Spleen (tissue), 11 donors: ENCODE measurements around the gene ITGA1. TPM values are rescaled to one million over a fixed set of nuclear protein-coding genes. Genes with fewer than 3 reads are reported as not detected.
"Not testable (repeated sequence)": the region's sequence is repeated elsewhere in the genome, so short reads cannot be mapped to it uniquely, and the experiment has no call there.

ENCODE experiments used
- DNase-seq: peaks from one replicate; pipeline ENCODE4 v3.0.0-alpha.2; 2020
- H3K27ac ChIP-seq, 8 donors: fragments of 200-600 bp; sonication (generic) in 7 of 8; 1 replicate in 4 of 8; 2 replicates in 4 of 8; pipeline versions ENCODE4 v1.5.0 to v1.8.0; 2016 to 2021; ENCODE audit warnings: inconsistent platforms in 4 of 8, mild to moderate bottlenecking in 4 of 8, moderate library complexity in 1 of 8
- H3K27me3 ChIP-seq, 7 donors: fragments of 200-600 bp; sonication (generic) in 6 of 7; replicated peaks in 1 of 7; 1 replicate in 4 of 7; 2 replicates in 3 of 7; pipeline versions ENCODE4 v1.5.0 to v1.8.0; 2016 to 2021; ENCODE audit warnings: inconsistent platforms in 3 of 7, mild to moderate bottlenecking in 1 of 7
- H3K36me3 ChIP-seq, 6 donors: fragments of 200-600 bp; sonication (generic) in 5 of 6; 1 replicate in 4 of 6; 2 replicates in 2 of 6; pipeline versions ENCODE4 v1.5.0 to v1.8.0; 2016 to 2021; ENCODE audit warnings: inconsistent platforms in 2 of 6
- H3K4me1 ChIP-seq, 6 donors: fragments of 200-600 bp; sonication (generic) in 5 of 6; 1 replicate in 3 of 6; 2 replicates in 3 of 6; pipeline versions ENCODE4 v1.5.0 to v1.8.0; 2016 to 2021; ENCODE audit warnings: inconsistent platforms in 3 of 6
- H3K4me3 ChIP-seq, 8 donors: fragments of 200-600 bp; sonication (generic) in 7 of 8; 1 replicate in 4 of 8; 2 replicates in 4 of 8; pipeline versions ENCODE4 v1.5.0 to v1.8.0; 2016 to 2021; ENCODE audit warnings: inconsistent platforms in 4 of 8, mild to moderate bottlenecking in 4 of 8, moderate library complexity in 2 of 8
- H3K9me3 ChIP-seq, 8 donors: fragments of 200-600 bp; sonication (generic) in 7 of 8; 1 replicate in 4 of 8; 2 replicates in 4 of 8; pipeline versions ENCODE4 v1.5.0 to v1.8.0; 2016 to 2021; ENCODE audit warnings: inconsistent platforms in 4 of 8
- CTCF ChIP-seq, 11 experiments: fragments of 200-600 bp in 7 of 11; fragments of 450-650 bp in 4 of 11; sonication (generic) in 4 of 11; IDR thresholded peaks in 8 of 11; conservative IDR thresholded peaks in 3 of 11; 1 replicate in 7 of 11; 2 replicates in 4 of 11; pipeline versions ENCODE4 v1.4.0 to v1.8.0; 2016 to 2021; ENCODE audit warnings: antibody characterized with exemption in 11 of 11, inconsistent platforms in 4 of 11, mild to moderate bottlenecking in 1 of 11
- POLR2A ChIP-seq, 3 donors: fragments of 450-650 bp; IDR thresholded peaks; one replicate each; pipeline ENCODE4 v1.5.1; 2017; ENCODE audit warnings: antibody characterized with exemption in 3 of 3, mild to moderate bottlenecking in 1 of 3
- POLR2AphosphoS5 ChIP-seq, 3 donors: sonication (generic); formaldehyde crosslinking; IDR thresholded peaks; one replicate each; pipeline ENCODE4 v1.5.1; 2017; ENCODE audit warnings: antibody characterized with exemption in 3 of 3
- WGBS, 5 donors: extraction: QIAGEN DNeasy Blood & Tissue Kit in 3 of 5; methylation state at CpG; one replicate each; pipeline versions ENCODE4 v1.1.5 to v1.1.7; 2013 to 2018; 5-methylcytosine and 5-hydroxymethylcytosine counted together
- intact Hi-C: fragments of 100-400 bp; cut with DNase I; formaldehyde crosslinking; loops from one replicate; pipeline ENCODE4 v1.15.0; 2023; ENCODE audit warnings: low total_unique reads
- polyA plus RNA-seq, 3 donors: library from polyadenylated mRNA; stranded (reverse); fragments of 200-250 nt; gene quantifications; one replicate each; pipeline ENCODE4 v1.2.1, GENCODE V29; 2013
- total RNA-seq, 7 donors: library from RNA; depleted of rRNA in 3 of 7; stranded (reverse); fragments of >200 nt in 3 of 7; fragmentation: NEBNext Ultra II Directional in 4 of 7; extraction: Animal tissue kit (Norgen Biotek cat#: 25700) in 4 of 7; gene quantifications; one replicate each; pipeline versions ENCODE4 v1.1.0 to v1.2.1, GENCODE V29; 2016 to 2021
- donor health status: healthy with polysubstance abuse.
- donor health status: DM: no; HTN: no; CAD: no; lungs with moderate emphysema.
- donor health status: DM: no; HTN: no; CAD: no.
- donor health status: Bipolar disorder and iron deficiency.
- donor health status: healthy.
- donor health status: DM: no; HTN: no; CAD: no.
- donor health status: DM: yes; HTN: yes; CAD: no.

Gene ITGA1
- total and polyA plus RNA-seq, 10 donors: 8.3 to 505 (median 289) TPM

DNA sequence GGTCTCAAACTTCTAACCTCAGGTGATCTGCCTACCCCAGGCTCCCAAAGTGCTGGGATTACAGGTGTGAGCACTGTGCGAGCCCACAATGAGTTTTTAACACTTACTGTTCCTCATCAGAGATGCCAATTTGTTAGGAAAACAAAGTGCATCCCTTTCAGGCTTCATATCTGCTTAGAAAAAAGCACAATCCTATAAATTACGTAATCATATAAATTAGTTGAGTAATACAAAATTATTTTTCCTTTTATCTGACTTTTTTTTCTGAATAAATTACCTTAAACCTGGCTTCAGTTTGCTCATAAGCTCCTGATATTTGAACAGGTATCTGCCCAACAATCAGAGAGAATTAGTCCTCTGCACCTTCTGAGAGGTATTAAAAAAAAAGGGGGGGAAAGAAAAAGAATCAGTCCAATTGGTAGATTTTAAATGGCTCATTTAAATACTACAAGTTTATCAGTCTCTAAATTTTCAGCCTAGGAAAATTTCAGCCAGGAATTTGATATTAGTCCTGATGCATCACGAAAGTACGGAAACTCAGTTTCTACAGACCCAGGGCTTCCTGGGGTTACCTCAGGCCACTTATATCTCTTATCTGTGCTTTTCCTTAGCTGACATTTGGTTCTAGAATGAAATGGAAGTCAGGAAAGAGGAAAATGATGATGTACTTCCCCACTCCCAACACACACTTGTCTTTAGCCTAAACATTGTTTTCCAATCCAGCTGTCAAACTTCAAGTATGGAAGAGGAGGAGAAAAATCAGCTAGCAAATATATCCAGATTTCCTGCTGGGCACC lies 26.8 kb downstream of the ITGA1 start:
- Histone ChIP-seq H3K36me3 (no peaks in the 10 kb centered on the region), H3K27me3 (no peaks in the 10 kb centered on the region), H3K4me3 (no peak overlapping the region), H3K9me3 (no peaks in the 10 kb centered on the region), H3K27ac (peak overlapping the region in 6 of 8 donors; percentile 25 to 50 (median 42)), H3K4me1 (peaks cover 8 to 80% (median 40%) of the 10 kb centered on the region in 6 donors)
- intact Hi-C loops: no loop called here
- TF ChIP-seq POLR2AphosphoS5 (IDR thresholded peaks at IDR 0.05) (peak in 1 of 3 donors; percentile 20), CTCF (IDR thresholded peaks at IDR 0.05 in 8 of 11, conservative IDR thresholded peaks at IDR 0.05 in 3 of 11) (no peak)
- DNase-seq: no peak
- WGBS, 5 donors: 58 to 84% (median 66%) methylated on average over 4 of the region's 4 CpGs

DNA sequence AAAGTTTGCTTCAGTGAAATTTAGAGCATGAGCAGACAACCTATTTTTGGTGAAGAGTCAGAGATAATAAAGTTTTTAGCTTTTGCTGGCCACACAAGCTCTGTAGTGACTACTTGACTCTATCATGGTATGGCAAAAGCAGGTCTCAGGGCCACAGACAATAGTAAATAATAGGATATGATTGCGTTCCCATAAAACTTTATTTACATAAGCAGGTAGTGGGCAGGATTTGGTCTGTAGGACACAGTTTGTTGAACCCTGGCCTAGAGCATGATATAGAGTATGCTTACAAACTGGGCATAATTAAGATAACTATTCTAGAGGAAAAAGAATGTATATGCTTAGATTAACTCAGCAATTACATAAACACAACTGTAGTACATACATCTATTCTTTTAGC lies 30.1 kb downstream of the ITGA1 start:
- WGBS, 5 donors: 93 to 97% (median 97%) methylated on average over 1 of the region's 1 CpG
- no peak for TF ChIP-seq CTCF (IDR thresholded peaks at IDR 0.05 in 8 of 11, conservative IDR thresholded peaks at IDR 0.05 in 3 of 11)
- TF ChIP-seq POLR2A (IDR thresholded peaks at IDR 0.05): no peak
- no peak for TF ChIP-seq POLR2AphosphoS5 (IDR thresholded peaks at IDR 0.05)
- peaks cover 12 to 69% (median 26%) of the 10 kb centered on the region in 6 donors for H3K4me1 ChIP-seq
- peak overlapping the region in 3 of 8 donors; percentile 17 to 56 (median 29) for H3K27ac ChIP-seq
- no peak for DNase-seq
- intact Hi-C loops: no loop called here
- no peaks in the 10 kb centered on the region for H3K27me3 ChIP-seq
- H3K9me3 ChIP-seq: no peaks in the 10 kb centered on the region
- no peaks in the 10 kb centered on the region for H3K36me3 ChIP-seq
- H3K4me3 ChIP-seq: no peak overlapping the region

DNA sequence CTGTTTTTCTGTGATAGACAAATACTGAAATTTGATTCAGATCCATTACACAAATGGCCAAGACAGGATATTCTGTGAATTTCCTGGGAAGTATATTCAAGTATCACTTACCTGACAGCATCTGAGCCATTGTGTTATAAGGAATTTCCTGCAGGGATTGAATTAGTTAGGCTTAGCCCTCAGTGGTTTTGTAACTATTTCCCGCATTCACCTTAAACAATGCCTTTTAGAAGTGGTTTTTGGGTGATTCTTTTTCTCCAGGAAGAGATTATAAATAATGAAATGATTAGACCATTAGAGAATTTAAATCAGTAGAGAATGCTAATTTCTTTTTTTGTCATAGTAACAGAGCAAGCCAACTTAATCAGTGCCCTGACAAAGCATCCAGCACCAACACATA lies 30.6 kb downstream of the ITGA1 start:
- intact Hi-C loops: no loop called here
- 81 to 92% (median 88%) methylated on average over 1 of the region's 1 CpG for WGBS, 5 donors

DNA sequence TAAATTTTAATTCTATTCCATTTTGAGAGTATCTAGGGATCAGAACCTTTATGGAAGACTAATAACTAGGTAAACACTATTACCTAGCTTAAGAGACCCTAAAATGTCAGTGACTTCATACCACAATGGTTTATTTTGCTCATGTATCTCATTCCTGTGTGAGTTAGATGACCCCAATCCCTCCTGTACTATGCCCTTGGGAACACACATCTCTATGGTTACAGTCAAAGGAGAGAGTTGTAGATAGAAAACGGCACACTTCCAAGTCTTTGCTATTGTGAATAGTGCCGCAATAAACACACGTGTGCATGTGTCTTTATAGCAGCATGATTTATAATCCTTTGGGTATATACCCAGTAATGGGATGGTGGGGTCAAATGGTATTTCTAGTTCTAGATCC lies 31.1 kb downstream of the ITGA1 start:
- H3K9me3 ChIP-seq, DNase-seq, H3K27ac ChIP-seq, H3K4me3 ChIP-seq, intact Hi-C loops, H3K36me3 ChIP-seq, H3K27me3 ChIP-seq: not testable (repeated sequence)
- peaks cover 15 to 69% (median 26%) of the 10 kb centered on the region in 6 donors for H3K4me1 ChIP-seq
- 88 to 100% (median 94%) methylated on average over 3 of the region's 3 CpGs for WGBS, 5 donors

More for the DNA sequence above, 30.6 kb downstream of the ITGA1 start:
- Histone ChIP-seq H3K36me3 (no peaks in the 10 kb centered on the region), H3K4me1 (peaks cover 15 to 69% (median 27%) of the 10 kb centered on the region in 6 donors), H3K27ac (peak overlapping the region in 3 of 8 donors; percentile 1 to 56 (median 29)), H3K4me3 (no peak overlapping the region), H3K27me3 (no peaks in the 10 kb centered on the region), H3K9me3 (no peaks in the 10 kb centered on the region)
- TF ChIP-seq CTCF (IDR thresholded peaks at IDR 0.05 in 8 of 11, conservative IDR thresholded peaks at IDR 0.05 in 3 of 11): no peak
- no peak for TF ChIP-seq POLR2AphosphoS5 (IDR thresholded peaks at IDR 0.05)
- no peak for TF ChIP-seq POLR2A (IDR thresholded peaks at IDR 0.05)
- no peak for DNase-seq
